Right atrium auricular region (tissue), 2 donors: ENCODE data around the gene ZNF385C. TPM values are rescaled to one million over a fixed set of nuclear protein-coding genes. Genes with fewer than 3 reads are reported as not detected.
"Not testable (repeated sequence)": the region's sequence is repeated elsewhere in the genome, so short reads cannot be mapped to it uniquely, and the experiment has no call there.

Experiments used
- DNase-seq: peaks from one replicate; pipeline ENCODE4 v3.0.0-alpha.2; 2019; ENCODE audit warnings: low spot score
- H3K27ac ChIP-seq, 2 donors: fragments of 200-600 bp; sonication (generic); 1 replicate in 1 of 2; 2 replicates in 1 of 2; pipeline ENCODE4 v1.5.1; 2016 to 2019
- H3K27me3 ChIP-seq, 2 donors: fragments of 200-600 bp; sonication (generic); one replicate each; pipeline versions ENCODE4 v1.5.1 to v1.6.0; 2017 to 2019
- H3K36me3 ChIP-seq: fragments of 200-600 bp; sonication (generic); one replicate; pipeline ENCODE4 v1.5.1; 2016
- H3K4me1 ChIP-seq, 2 donors: fragments of 200-600 bp; sonication (generic); one replicate each; pipeline versions ENCODE4 v1.5.1 to v1.6.0; 2017 to 2019
- H3K4me3 ChIP-seq, 2 donors: fragments of 200-600 bp; sonication (generic); 1 replicate in 1 of 2; 2 replicates in 1 of 2; pipeline ENCODE4 v1.5.1; 2017 to 2019; ENCODE audit warnings: mild to moderate bottlenecking in 1 of 2, moderate library complexity in 1 of 2
- H3K9me3 ChIP-seq, 2 donors: fragments of 200-600 bp; sonication (generic); one replicate each; pipeline ENCODE4 v1.5.1; 2019
- CTCF ChIP-seq, 2 donors: fragments of 200-600 bp; sonication (generic); IDR thresholded peaks; one replicate each; pipeline ENCODE4 v1.5.1; 2019; ENCODE audit warnings: antibody characterized with exemption in 2 of 2
- total RNA-seq, 2 donors: library from RNA; depleted of rRNA; stranded (reverse); fragments of >200 nt; gene quantifications; one replicate each; pipeline ENCODE4 v1.1.0, GENCODE V29; 2016

Gene ZNF385C
- total RNA-seq, 2 donors from 2014 or later = not detected

- DNase-seq = no peak
- H3K9me3 ChIP-seq = no peaks in the 10 kb centered on the region
- no peak overlapping the region for H3K4me3 ChIP-seq
- H3K27me3 ChIP-seq = no peaks in the 10 kb centered on the region
- H3K27ac ChIP-seq = no peak overlapping the region
- H3K36me3 ChIP-seq = peaks cover 22% of the 10 kb centered on the region
- no peak for TF ChIP-seq CTCF (IDR thresholded peaks at IDR 0.05)
- H3K4me1 ChIP-seq = peaks cover 0 to 17% of the 10 kb centered on the region in 2 donors
Measured at GRCh38 chr17:42026857-42027589, 71.2 kb downstream of the ZNF385C start.

DNA sequence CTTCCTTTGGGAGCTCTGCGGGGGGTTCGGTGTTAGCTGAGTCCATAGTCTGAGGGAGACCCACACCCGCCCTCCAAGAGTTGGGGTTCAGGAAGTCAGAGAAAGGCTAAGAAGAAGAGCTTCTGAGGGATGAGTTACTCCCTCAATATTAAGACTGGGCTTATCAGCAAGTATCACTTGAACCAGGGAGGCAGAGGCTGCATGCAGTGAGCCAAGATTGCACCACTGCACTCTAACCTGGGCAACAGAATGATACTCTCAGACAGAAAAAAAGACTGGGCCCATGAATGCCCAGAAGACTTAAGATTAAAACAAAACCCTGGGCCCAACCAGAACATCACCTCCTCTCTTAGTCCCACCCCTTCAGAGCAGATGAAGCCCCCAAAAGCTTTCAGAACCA is 72.3 kb downstream of the ZNF385C start:
- Histone ChIP-seq H3K36me3 (peaks cover 25% of the 10 kb centered on the region), H3K27me3 (no peaks in the 10 kb centered on the region), H3K4me1 (peaks cover 0 to 23% of the 10 kb centered on the region in 2 donors), H3K4me3 (no peak overlapping the region), H3K27ac (no peak overlapping the region), H3K9me3 (no peaks in the 10 kb centered on the region)
- no peak for TF ChIP-seq CTCF (IDR thresholded peaks at IDR 0.05)
- DNase-seq = no peak

- Histone ChIP-seq H3K27me3 (no peaks in the 10 kb centered on the region), H3K4me3 (no peak overlapping the region)
- peak; percentile 2 to 18 for TF ChIP-seq CTCF (IDR thresholded peaks at IDR 0.05)
Measured at GRCh38 chr17:42025191-42025579, 73.1 kb downstream of the ZNF385C start.

GRCh38 chr17:42023524-42024349 is 74.5 kb downstream of the ZNF385C start:
- peaks cover 0 to 29% of the 10 kb centered on the region in 2 donors for H3K4me1 ChIP-seq

More at GRCh38 chr17:42025191-42025579, 73.1 kb downstream of the ZNF385C start:
- peak overlapping the region; percentile 32 to 63 for H3K27ac ChIP-seq
- peaks cover 0 to 29% of the 10 kb centered on the region in 2 donors for H3K4me1 ChIP-seq
- H3K9me3 ChIP-seq = no peaks in the 10 kb centered on the region
- peaks cover 25% of the 10 kb centered on the region for H3K36me3 ChIP-seq
- DNase-seq = no peak

DNA sequence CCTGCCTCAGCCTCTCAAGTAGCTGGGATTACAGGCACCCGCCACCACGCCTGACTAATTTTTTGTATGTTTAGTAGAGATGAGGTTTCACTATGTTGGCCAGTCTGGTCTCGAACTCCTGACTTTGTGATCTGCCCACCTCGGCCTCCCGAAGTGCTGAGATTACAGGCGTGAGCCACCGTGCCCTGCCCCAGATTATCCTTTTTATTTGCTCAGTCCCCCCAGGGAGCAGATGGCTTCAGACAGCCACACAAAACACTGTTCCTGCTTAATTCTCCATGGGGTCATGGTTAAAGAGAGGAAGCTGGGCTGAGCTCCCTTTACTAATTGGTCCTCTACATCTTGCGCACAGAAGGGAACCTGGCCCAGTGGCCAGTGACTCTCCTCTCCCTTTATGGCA is 77.4 kb downstream of the ZNF385C start:
- H3K9me3 ChIP-seq, H3K27me3 ChIP-seq, DNase-seq: not testable (repeated sequence)
- H3K4me1 ChIP-seq = peaks cover 0 to 44% of the 10 kb centered on the region in 2 donors
- H3K4me3 ChIP-seq = peak overlapping the region; percentile 67 to 88
- H3K27ac ChIP-seq = peak overlapping the region in 1 of 2 donors; percentile 88
- peaks cover 25% of the 10 kb centered on the region for H3K36me3 ChIP-seq

More at GRCh38 chr17:42023524-42024349, 74.5 kb downstream of the ZNF385C start:
- H3K36me3 ChIP-seq = peaks cover 25% of the 10 kb centered on the region
- H3K27me3 ChIP-seq = no peaks in the 10 kb centered on the region
- no peak for TF ChIP-seq CTCF (IDR thresholded peaks at IDR 0.05)
- DNase-seq = no peak
- no peaks in the 10 kb centered on the region for H3K9me3 ChIP-seq
- H3K4me3 ChIP-seq = no peak overlapping the region
- H3K27ac ChIP-seq = peak overlapping the region; percentile 32 to 63
